Measurements from ENCODE around the gene CCDC157. TPM values are rescaled to one million over a fixed set of nuclear protein-coding genes. Genes with fewer than 3 reads are reported as not detected.

CCDC157 gene
- total RNA-seq, 1 experiment from 2014 or later, result 4.9 TPM

DNA sequence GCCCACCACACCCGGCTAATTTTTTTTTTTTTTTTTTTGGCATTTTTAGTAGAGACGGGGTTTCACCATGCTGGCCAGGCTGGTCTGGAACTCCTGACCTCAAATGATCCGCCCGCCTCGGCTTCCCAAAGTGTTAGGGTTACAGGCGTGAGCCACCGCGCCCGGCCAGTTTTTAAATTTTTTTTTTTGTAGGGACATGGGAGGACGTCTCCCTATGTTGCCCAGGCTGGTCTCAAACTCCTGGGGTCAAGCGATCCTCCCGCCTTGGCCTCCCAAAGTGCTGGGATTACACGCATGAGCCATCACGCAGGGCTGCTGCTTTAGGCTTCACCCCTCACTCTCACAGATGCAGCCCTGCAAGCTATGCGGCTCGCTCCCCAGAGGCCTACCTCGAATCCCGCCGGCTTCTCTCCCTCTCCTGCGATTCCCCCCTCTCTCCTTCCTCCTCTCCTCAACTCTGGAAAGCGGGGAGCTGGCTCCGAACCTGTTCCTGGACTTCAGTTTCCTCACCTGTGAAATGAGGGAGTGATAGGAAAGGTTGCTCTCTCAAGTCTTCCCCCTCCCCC is 926 bp downstream of the CCDC157 start:
- H3K36me3 Mint-ChIP-seq (ENCODE audit: insufficient read depth, unreplicated experiment), result peaks cover 16% of the 10 kb centered on the region
- Histone ChIP-seq H3K4me3 (ENCODE audit: low read depth, low read length) (no peak overlapping the region), H3K36me3 (ENCODE audit: control insufficient read depth, insufficient read depth, low read length) (no peaks in the 10 kb centered on the region), H3K4me1 (peaks cover 28% of the 10 kb centered on the region), H3K9me3 (no peaks in the 10 kb centered on the region), H3K27me3 (replicated peaks; ENCODE audit: control insufficient read depth, insufficient read depth, low read length) (no peaks in the 10 kb centered on the region)
- ChIA-PET POLR2A (interaction anchor here (1.6 to 1.7 kb wide), 2 partner anchors 30 kb away, joined by 4 to 44 read pairs; partner anchors contain the start of genes RNF215 and TBC1D10A), CTCF (interaction anchor here (1.0 kb wide), 1 partner anchor 59 kb away, joined by 6 read pairs; no protein-coding TSS in a partner anchor)
- peak overlapping the region; percentile 95 for H3K4me3 Mint-ChIP-seq (ENCODE audit: unreplicated experiment)
- H3K27ac Mint-ChIP-seq (ENCODE audit: unreplicated experiment), result peak overlapping the region; percentile 92
- no TSS peak for BruUV-seq (replicated peaks)
- no peaks in the 10 kb centered on the region for H3K27me3 Mint-ChIP-seq (ENCODE audit: insufficient read depth, unreplicated experiment)
- intact Hi-C loops (cut with micrococcal nuclease; ENCODE audit: unreplicated experiment), result no loop called here
- TF ChIP-seq, protein P1, sequence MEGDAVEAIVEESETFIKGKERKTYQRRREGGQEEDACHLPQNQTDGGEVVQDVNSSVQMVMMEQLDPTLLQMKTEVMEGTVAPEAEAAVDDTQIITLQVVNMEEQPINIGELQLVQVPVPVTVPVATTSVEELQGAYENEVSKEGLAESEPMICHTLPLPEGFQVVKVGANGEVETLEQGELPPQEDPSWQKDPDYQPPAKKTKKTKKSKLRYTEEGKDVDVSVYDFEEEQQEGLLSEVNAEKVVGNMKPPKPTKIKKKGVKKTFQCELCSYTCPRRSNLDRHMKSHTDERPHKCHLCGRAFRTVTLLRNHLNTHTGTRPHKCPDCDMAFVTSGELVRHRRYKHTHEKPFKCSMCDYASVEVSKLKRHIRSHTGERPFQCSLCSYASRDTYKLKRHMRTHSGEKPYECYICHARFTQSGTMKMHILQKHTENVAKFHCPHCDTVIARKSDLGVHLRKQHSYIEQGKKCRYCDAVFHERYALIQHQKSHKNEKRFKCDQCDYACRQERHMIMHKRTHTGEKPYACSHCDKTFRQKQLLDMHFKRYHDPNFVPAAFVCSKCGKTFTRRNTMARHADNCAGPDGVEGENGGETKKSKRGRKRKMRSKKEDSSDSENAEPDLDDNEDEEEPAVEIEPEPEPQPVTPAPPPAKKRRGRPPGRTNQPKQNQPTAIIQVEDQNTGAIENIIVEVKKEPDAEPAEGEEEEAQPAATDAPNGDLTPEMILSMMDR (IDR thresholded peaks at IDR 0.05; ENCODE audit: insufficient read depth in 1 of 2, low read depth in 1 of 2, low read length in 1 of 2, severe bottlenecking in 1 of 2, unreplicated experiment in 1 of 2), result no peak
- DNase-seq, result no peak
- H3K9me3 Mint-ChIP-seq (ENCODE audit: unreplicated experiment), result no peaks in the 10 kb centered on the region
- H3K4me1 Mint-ChIP-seq (ENCODE audit: low read depth, unreplicated experiment), result peaks cover 33% of the 10 kb centered on the region

DNA sequence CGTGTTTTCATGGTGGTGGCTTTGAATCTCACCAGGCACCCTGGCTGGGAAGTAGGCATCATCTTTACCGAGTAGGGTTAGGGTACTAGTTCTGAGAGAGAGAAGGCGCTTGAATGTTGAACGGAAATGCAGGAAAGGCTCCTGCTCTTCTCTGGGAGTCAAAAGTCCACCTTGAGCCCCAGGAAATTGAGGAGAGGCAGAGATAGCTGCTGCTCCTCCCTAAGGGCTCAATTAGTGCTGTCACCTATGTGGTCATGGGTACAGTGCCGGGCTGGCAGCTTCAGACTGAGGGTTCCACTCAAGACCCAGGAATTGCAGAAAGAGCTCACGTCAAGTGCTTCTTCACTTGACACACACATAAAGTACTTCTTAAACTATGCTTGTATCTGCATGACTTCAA is 1.7 kb downstream of the CCDC157 start:
- Mint-ChIP-seq H3K36me3 (ENCODE audit: insufficient read depth, unreplicated experiment) (peaks cover 16% of the 10 kb centered on the region), H3K27me3 (ENCODE audit: insufficient read depth, unreplicated experiment) (no peaks in the 10 kb centered on the region), H3K9me3 (ENCODE audit: unreplicated experiment) (no peaks in the 10 kb centered on the region), H3K4me1 (ENCODE audit: low read depth, unreplicated experiment) (peaks cover 31% of the 10 kb centered on the region), H3K4me3 (ENCODE audit: unreplicated experiment) (no peak overlapping the region), H3K27ac (ENCODE audit: unreplicated experiment) (peak overlapping the region; percentile 92)
- POLR2A ChIA-PET, result interaction anchor here (0.6 kb wide), 1 partner anchor 39 kb away, joined by 3 read pairs; the partner anchor contains the start of gene SEC14L2
- Histone ChIP-seq H3K27me3 (replicated peaks; ENCODE audit: control insufficient read depth, insufficient read depth, low read length) (no peaks in the 10 kb centered on the region), H3K9me3 (no peaks in the 10 kb centered on the region), H3K36me3 (ENCODE audit: control insufficient read depth, insufficient read depth, low read length) (no peaks in the 10 kb centered on the region), H3K4me3 (ENCODE audit: low read depth, low read length) (no peak overlapping the region), H3K4me1 (peaks cover 22% of the 10 kb centered on the region)
- no TSS peak for BruUV-seq (replicated peaks)
- CTCF ChIA-PET, result no interaction called here
- no peak for DNase-seq
- intact Hi-C loops (cut with micrococcal nuclease; ENCODE audit: unreplicated experiment), result no loop called here
- TF ChIP-seq, protein P1 (IDR thresholded peaks at IDR 0.05; ENCODE audit: insufficient read depth in 1 of 2, low read depth in 1 of 2, low read length in 1 of 2, severe bottlenecking in 1 of 2, unreplicated experiment in 1 of 2), result no peak

DNA sequence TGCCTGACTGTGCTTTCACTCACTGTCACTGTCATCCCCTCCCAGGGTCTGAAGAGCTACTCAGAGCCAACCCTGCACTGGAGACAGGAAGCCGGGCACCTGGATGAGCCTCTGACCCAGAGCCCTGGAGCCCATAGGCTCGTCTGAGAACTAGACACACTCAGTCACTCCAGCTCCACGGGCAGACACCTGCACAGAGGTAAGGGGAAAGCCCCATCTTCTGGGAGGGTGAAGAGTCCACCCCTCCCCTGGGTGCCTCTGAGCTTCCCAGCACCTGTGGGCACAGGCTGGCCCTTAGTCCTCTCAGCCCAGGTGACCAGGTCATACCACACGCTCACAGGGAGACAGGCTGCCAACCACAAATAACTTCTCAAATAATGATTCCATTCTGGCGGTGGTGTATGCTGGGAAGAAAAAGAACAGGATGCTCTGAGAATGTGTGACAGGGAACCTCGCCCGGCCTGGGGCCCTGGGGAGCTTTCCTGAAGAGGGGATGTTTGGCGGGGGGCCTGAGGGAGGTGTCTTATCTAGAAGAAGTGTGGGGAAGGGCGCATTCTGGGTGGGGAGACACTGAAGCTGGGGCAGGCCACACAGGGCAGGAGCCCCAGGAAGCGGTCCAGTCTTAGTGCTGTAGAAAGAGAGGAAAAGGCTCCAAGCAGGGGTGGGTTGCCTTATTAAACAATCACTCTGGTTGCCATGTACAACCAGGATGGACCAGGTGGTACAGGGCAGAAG is 5.3 kb downstream of the CCDC157 start:
- Histone ChIP-seq H3K27me3 (replicated peaks; ENCODE audit: control insufficient read depth, insufficient read depth, low read length) (no peaks in the 10 kb centered on the region), H3K9me3 (no peaks in the 10 kb centered on the region), H3K4me3 (ENCODE audit: low read depth, low read length) (no peak overlapping the region), H3K36me3 (ENCODE audit: control insufficient read depth, insufficient read depth, low read length) (no peaks in the 10 kb centered on the region), H3K4me1 (no peaks in the 10 kb centered on the region)
- H3K4me1 Mint-ChIP-seq (ENCODE audit: low read depth, unreplicated experiment), result peaks cover 10% of the 10 kb centered on the region
- no peaks in the 10 kb centered on the region for H3K9me3 Mint-ChIP-seq (ENCODE audit: unreplicated experiment)
- no peak for DNase-seq
- H3K36me3 Mint-ChIP-seq (ENCODE audit: insufficient read depth, unreplicated experiment), result peaks cover 15% of the 10 kb centered on the region
- no TSS peak for BruUV-seq (replicated peaks)
- ChIA-PET POLR2A (no interaction called here), CTCF (no interaction called here)
- H3K4me3 Mint-ChIP-seq (ENCODE audit: unreplicated experiment), result no peak overlapping the region
- no peaks in the 10 kb centered on the region for H3K27me3 Mint-ChIP-seq (ENCODE audit: insufficient read depth, unreplicated experiment)
- TF ChIP-seq, protein P1 (IDR thresholded peaks at IDR 0.05; ENCODE audit: insufficient read depth in 1 of 2, low read depth in 1 of 2, low read length in 1 of 2, severe bottlenecking in 1 of 2, unreplicated experiment in 1 of 2), result no peak
- no peak overlapping the region for H3K27ac Mint-ChIP-seq (ENCODE audit: unreplicated experiment)
- intact Hi-C loops (cut with micrococcal nuclease; ENCODE audit: unreplicated experiment), result no loop called here

Measured in Caco-2 (cell line).